B cell (primary cell): ENCODE data around the gene FAM53B. TPM values are rescaled to one million over a fixed set of nuclear protein-coding genes. Genes with fewer than 3 reads are reported as not detected.
A peak's percentile ranks its signal among the peaks of the same experiment; 100 is the strongest.

Source experiments
- ATAC-seq: fragments of 200-7000 bp; cut with Tn5 transposase; one replicate; pipeline ENCODE4 v1.10.0; 2021; ENCODE audit warnings: low read depth, mild to moderate bottlenecking, moderate number of reproducible peaks, moderate library complexity
- CTCF ChIA-PET: fragments of 350-600 bp; sonication (Branson Sonifier 250); formaldehyde crosslinking; loops from one replicate; lab custom pipeline; 2021; ENCODE audit warnings: antibody characterized with exemption, inconsistent platforms; lab: Charles Lee
- POLR2A ChIA-PET: fragments of 350-600 bp; sonication (Branson Sonifier 250); formaldehyde crosslinking; loops from one replicate; lab custom pipeline; 2021; ENCODE audit warnings: antibody characterized with exemption; lab: Charles Lee
- DNase-seq: peaks from one replicate; pipeline ENCODE4 v3.0.0; 2013
- H2AFZ ChIP-seq: 2 replicates; pipeline ENCODE4 v1.6.1; 2012; ENCODE audit warnings: mild to moderate bottlenecking, low read depth, low read length; ENCODE audit not compliant: insufficient read depth, poor library complexity, severe bottlenecking
- H3K27ac ChIP-seq, 2 donors: 1 replicate in 1 of 2; 2 replicates in 1 of 2; pipeline ENCODE4 v1.5.1; 2012 to 2013; ENCODE audit warnings: low read length in 2 of 2, mild to moderate bottlenecking in 2 of 2, moderate library complexity in 1 of 2
- H3K27me3 ChIP-seq, 4 experiments: fragments of 200-600 bp in 1 of 4; sonication (generic) in 1 of 4; replicated peaks in 1 of 4; 1 replicate in 2 of 4; 2 replicates in 2 of 4; pipeline versions ENCODE4 v1.6.1 to v1.7.0; 2013 to 2016; ENCODE audit warnings: low read length in 3 of 4, mild to moderate bottlenecking in 2 of 4, mixed read lengths in 1 of 4, moderate library complexity in 1 of 4; ENCODE audit not compliant: insufficient read depth in 4 of 4, control insufficient read depth in 3 of 4; ENCODE audit errors: control extremely low read depth in 1 of 4
- H3K36me3 ChIP-seq, 2 experiments: replicated peaks in 1 of 2; 1 replicate in 1 of 2; 2 replicates in 1 of 2; pipeline versions ENCODE4 v1.6.1 to v1.7.1; 2013; ENCODE audit warnings: low read length in 1 of 2; ENCODE audit not compliant: insufficient read depth in 2 of 2, control insufficient read depth in 1 of 2; ENCODE audit errors: control extremely low read depth in 1 of 2, extremely low read depth in 1 of 2
- H3K4me1 ChIP-seq, 2 donors: fragments of 200-600 bp in 1 of 2; sonication (generic) in 1 of 2; 1 replicate in 1 of 2; 2 replicates in 1 of 2; pipeline versions ENCODE4 v1.5.1 to v1.6.1; 2013 to 2017; ENCODE audit warnings: low read length in 2 of 2; ENCODE audit not compliant: control insufficient read depth in 2 of 2, insufficient read depth in 2 of 2
- H3K4me2 ChIP-seq: replicated peaks from 2 replicates; pipeline ENCODE3; 2012; ENCODE audit warnings: mild to moderate bottlenecking, low read depth, low read length; ENCODE audit not compliant: poor library complexity, severe bottlenecking
- H3K4me3 ChIP-seq, 5 experiments: fragments of 200-600 bp in 1 of 5; sonication (generic) in 1 of 5; 1 replicate in 3 of 5; 2 replicates in 2 of 5; pipeline versions ENCODE4 v1.5.1 to v1.7.0; 2011 to 2016; ENCODE audit warnings: low read length in 4 of 5, mild to moderate bottlenecking in 4 of 5, low read depth in 2 of 5, control low read depth in 1 of 5, moderate library complexity in 1 of 5; ENCODE audit not compliant: insufficient read depth in 1 of 5; ENCODE audit errors: control extremely low read depth in 1 of 5, extremely low read depth in 1 of 5
- H3K79me2 ChIP-seq: fragments of 200-600 bp; sonication (generic); one replicate; pipeline ENCODE4 v1.6.0; 2016; ENCODE audit warnings: low read length; ENCODE audit not compliant: control insufficient read depth, insufficient read depth
- H3K9ac ChIP-seq: fragments of 200-600 bp; sonication (generic); 2 replicates; pipeline ENCODE4 v1.6.1; 2017; ENCODE audit warnings: mild to moderate bottlenecking, low read length, moderate library complexity
- H3K9me3 ChIP-seq, 3 donors: one replicate each; pipeline versions ENCODE4 v1.6.1 to v1.7.1; 2013; ENCODE audit warnings: low read length in 2 of 3; ENCODE audit not compliant: control insufficient read depth in 2 of 3, insufficient read depth in 1 of 3; ENCODE audit errors: control extremely low read depth in 1 of 3
- H4K20me1 ChIP-seq: 2 replicates; pipeline ENCODE4 v1.6.0; 2012; ENCODE audit warnings: mild to moderate bottlenecking, low read length; ENCODE audit not compliant: insufficient read depth, control insufficient read depth, poor library complexity, severe bottlenecking
- H3K27ac Mint-ChIP-seq: one replicate; pipeline ENCODE4 v1.8.0; 2021; ENCODE audit warnings: mixed read lengths
- H3K27me3 Mint-ChIP-seq: one replicate; pipeline ENCODE4 v1.8.0; 2021; ENCODE audit warnings: mixed read lengths
- H3K4me1 Mint-ChIP-seq: one replicate; pipeline ENCODE4 v1.8.0; 2021; ENCODE audit warnings: mixed read lengths
- H3K4me3 Mint-ChIP-seq: one replicate; pipeline ENCODE4 v1.8.0; 2021; ENCODE audit warnings: mixed read lengths
- H3K9me3 Mint-ChIP-seq: one replicate; pipeline ENCODE4 v1.8.0; 2022; ENCODE audit warnings: mixed read lengths; ENCODE audit not compliant: insufficient read depth
- CTCF ChIP-seq: fragments of 200-600 bp; IDR thresholded peaks from one replicate; pipeline ENCODE4 v1.8.0; 2022; ENCODE audit warnings: antibody characterized with exemption, mild to moderate bottlenecking
- EZH2 ChIP-seq: IDR thresholded peaks from 2 replicates; pipeline ENCODE4 v1.6.1; 2012; ENCODE audit warnings: borderline replicate concordance, low read depth, mild to moderate bottlenecking, moderate library complexity, low read length; ENCODE audit not compliant: insufficient read depth, poor library complexity, severe bottlenecking
- WGBS: methylation state at CpG from one replicate; pipeline ENCODE4 v1.1.5; 2013; ENCODE audit warnings: missing lambda C conversion rate; ENCODE audit not compliant: insufficient coverage; 5-methylcytosine and 5-hydroxymethylcytosine counted together
- intact Hi-C: fragments of 100-400 bp; cut with micrococcal nuclease; formaldehyde crosslinking; loops from one replicate; pipeline ENCODE4 v1.10.0; 2022
- polyA plus RNA-seq: library from polyadenylated mRNA; depleted of rRNA; stranded (reverse); fragments of >200 nt; gene quantifications from 2 replicates; pipeline ENCODE4 v1.2.3, GENCODE V29; 2012
- total RNA-seq, 2 donors: library from RNA; stranded (reverse); fragments of 120-200 nt in 1 of 2; gene quantifications; 1 replicate in 1 of 2; 2 replicates in 1 of 2; pipeline versions ENCODE4 v1.2.3 to v1.2.4, GENCODE V29; 2013 to 2022

The FAM53B gene
- total and polyA plus RNA-seq, 2 donors (not counting 1 experiment from before 2014, with no cell fraction given) = 51.2 to 186 TPM

DNA sequence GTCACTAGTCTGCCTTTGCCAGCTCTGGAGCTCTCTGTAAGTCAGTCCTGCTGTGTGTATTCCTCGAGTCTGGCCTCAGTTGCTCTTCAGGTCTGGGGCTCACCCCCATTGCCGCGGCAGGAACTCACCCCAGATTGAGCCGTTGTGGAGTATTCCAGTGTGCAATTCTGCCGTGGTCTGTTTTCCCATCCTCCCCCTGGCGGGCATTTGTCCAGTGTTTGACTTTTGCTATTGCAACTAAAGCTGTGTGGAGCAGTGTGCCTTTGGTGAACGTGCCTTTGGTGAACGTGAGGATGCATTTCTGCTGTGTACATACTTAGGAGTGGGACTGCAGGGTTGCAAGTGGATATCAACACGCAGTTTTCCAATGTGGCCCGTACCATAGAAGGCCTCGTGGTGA, 134.5 kb downstream of the FAM53B start:
- WGBS = 96% methylated on average over 11 of the region's 11 CpGs
- Histone ChIP-seq H3K79me2 (peaks cover 87% of the 10 kb centered on the region), H4K20me1 (no peaks in the 10 kb centered on the region), H3K27ac (peak overlapping the region in 1 of 2 donors; percentile 53), H2AFZ (no peak overlapping the region), H3K27me3 (no peaks in the 10 kb centered on the region), H3K4me3 (no peak overlapping the region), H3K9ac (no peak overlapping the region), H3K36me3 (peaks cover 0 to 8% of the 10 kb centered on the region in 2 experiments), H3K4me2 (no peak overlapping the region), H3K4me1 (peaks cover 76 to 95% of the 10 kb centered on the region in 2 donors), H3K9me3 (no peaks in the 10 kb centered on the region)
- H3K27ac Mint-ChIP-seq = peak overlapping the region; percentile 86
- TF ChIP-seq CTCF (no peak), EZH2 (no peak)
- H3K4me1 Mint-ChIP-seq = peaks cover 75% of the 10 kb centered on the region
- H3K4me3 Mint-ChIP-seq = peak overlapping the region; percentile 52
- ATAC-seq (no peak), DNase-seq (no peak)
- POLR2A ChIA-PET = interaction anchor here (1.8 kb wide), 1 partner anchor 10 kb away, joined by 5 read pairs; no protein-coding TSS in a partner anchor
- H3K27me3 Mint-ChIP-seq = no peaks in the 10 kb centered on the region
- intact Hi-C loops = loop anchor here (10.0 kb wide), 1 partner anchor 145 kb away; the partner anchor contains the start of gene LHPP
- H3K9me3 Mint-ChIP-seq = no peaks in the 10 kb centered on the region
- CTCF ChIA-PET = no interaction called here

DNA sequence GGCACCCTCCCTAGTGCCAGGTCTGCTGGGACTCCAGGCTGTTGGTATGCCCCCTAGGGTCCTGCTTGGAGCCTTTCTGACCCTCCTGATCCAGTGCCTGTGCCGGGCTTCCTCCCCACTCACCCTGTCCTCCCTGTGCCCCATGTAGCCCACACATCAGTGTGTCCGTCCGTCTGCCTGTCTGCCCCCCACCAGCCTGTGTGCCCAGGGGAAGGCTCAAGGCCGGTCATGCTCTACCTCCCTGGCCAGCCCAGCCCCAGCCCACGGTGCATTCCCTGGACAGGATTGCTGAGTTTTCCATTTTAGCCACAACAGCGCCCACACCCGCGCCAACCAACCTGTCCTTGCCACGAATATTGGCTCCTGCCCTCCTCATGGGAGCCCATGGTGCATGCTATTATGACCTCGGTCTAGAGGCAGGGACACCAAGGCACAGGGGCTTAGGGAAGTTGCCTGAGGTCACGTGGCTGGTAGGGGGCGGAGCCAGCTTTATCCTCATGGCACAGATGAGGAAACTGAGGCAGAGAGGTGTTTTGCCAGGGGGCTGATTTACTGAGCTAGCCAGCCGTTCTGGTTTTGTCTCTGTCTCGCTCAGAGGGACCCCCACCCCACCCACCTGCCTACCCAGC, 136.0 kb downstream of the FAM53B start:
- H3K79me2 ChIP-seq = peaks cover 90% of the 10 kb centered on the region
- ATAC-seq (no peak), DNase-seq (no peak)
- peaks cover 79 to 95% of the 10 kb centered on the region in 2 donors for H3K4me1 ChIP-seq
- Mint-ChIP-seq H3K4me1 (peaks cover 75% of the 10 kb centered on the region), H3K27ac (peak overlapping the region; percentile 80), H3K9me3 (no peaks in the 10 kb centered on the region), H3K27me3 (no peaks in the 10 kb centered on the region), H3K4me3 (no peak overlapping the region)
- peaks cover 0 to 8% of the 10 kb centered on the region in 2 experiments for H3K36me3 ChIP-seq
- TF ChIP-seq CTCF (no peak), EZH2 (no peak)
- 94% methylated on average over 13 of the region's 14 CpGs for WGBS
- H3K27me3 ChIP-seq = no peaks in the 10 kb centered on the region
- intact Hi-C loops = no loop called here
- no peaks in the 10 kb centered on the region for H3K9me3 ChIP-seq
- no peaks in the 10 kb centered on the region for H4K20me1 ChIP-seq
- H3K4me3 ChIP-seq = no peak overlapping the region
- ChIA-PET CTCF (interaction anchor here (1.0 to 1.3 kb wide), 2 partner anchors 73 to 133 kb away, joined by 3 read pairs; no protein-coding TSS in a partner anchor), POLR2A (interaction anchor here (1.8 kb wide), 1 partner anchor 11 kb away, joined by 5 read pairs; no protein-coding TSS in a partner anchor)
- H3K4me2 ChIP-seq = no peak overlapping the region
- peak overlapping the region in 1 of 2 donors; percentile 52 for H3K27ac ChIP-seq
- H2AFZ ChIP-seq = no peak overlapping the region
- H3K9ac ChIP-seq = no peak overlapping the region
